NCI-H2227 (cell line): Measurements from ENCODE around the gene COL15A1.

Experiments
- DNase-seq: peaks from one replicate; lab custom pipeline; 2025; ENCODE audit not compliant: unreplicated experiment; lab: John Stamatoyannopoulos, UW

The COL15A1 gene

DNA sequence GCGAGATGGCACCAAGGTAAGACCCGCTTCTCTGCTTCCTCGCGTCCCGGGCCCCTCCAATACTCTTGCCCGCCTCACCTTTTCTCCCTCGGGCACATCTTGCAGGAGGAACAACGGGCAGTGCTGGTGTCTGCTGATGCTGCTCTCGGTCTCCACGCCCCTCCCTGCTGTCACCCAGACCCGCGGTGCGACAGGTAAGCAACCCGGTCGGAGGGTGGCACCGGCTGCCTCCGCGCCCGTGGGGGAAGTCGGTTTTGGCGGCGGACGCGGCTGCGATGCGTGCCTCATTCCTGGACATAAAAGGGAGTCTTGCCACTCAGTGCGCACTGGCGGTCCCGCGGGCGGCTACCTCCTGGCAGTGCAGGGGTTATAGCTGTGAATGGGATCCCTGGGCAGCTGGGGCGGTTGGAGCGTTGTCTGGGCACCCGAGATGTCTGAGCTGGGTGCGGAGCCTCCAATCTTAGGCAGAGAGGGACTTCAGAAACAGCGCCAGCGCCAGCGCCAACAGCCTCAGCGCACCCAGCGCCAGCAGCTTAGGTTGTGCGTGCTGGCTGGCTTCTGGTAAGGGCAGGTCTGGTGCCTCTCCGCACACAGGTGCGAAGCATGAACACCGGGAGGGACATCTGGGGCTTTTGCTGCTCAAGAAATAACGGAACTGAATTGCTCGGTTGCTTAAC is 488 bp downstream of the COL15A1 start:
- DNase-seq: peak; percentile 7

DNA sequence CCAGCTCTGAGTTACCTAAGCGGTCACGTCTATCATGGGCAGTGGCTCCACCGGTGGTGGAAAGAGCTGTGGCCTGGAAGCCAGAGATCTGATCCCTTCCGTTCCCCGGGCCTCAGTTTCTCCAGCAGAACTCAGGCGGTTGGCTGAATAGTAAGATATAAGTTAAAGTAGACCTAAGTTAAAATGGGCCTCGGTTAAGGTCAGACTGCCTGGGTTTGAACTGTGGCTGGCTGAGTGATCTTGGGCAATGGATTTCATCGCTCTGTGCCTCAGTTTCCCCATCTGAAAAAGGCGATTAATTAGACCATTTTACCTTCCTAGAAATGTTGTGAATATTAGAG is 997 bp downstream of the COL15A1 start:
- DNase-seq: no peak

DNA sequence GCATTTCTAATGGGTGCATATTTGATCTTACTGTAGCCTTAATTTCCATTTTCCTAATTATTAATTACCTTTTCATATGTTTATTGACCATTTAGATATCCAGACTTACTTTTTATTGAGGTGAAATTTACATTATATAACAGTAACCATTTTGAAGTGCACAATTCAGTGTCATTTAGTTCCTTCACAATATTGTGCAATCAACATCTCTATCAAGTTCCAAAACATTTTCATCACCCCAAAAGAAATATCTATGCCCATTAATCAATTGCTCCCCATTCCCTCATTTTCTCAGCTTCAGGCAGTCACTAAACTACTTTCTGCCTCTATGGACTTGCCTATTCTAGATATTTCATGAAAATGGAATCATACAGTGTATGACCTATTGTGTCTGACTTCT is 5.9 kb downstream of the COL15A1 start:
- DNase-seq: no peak

DNA sequence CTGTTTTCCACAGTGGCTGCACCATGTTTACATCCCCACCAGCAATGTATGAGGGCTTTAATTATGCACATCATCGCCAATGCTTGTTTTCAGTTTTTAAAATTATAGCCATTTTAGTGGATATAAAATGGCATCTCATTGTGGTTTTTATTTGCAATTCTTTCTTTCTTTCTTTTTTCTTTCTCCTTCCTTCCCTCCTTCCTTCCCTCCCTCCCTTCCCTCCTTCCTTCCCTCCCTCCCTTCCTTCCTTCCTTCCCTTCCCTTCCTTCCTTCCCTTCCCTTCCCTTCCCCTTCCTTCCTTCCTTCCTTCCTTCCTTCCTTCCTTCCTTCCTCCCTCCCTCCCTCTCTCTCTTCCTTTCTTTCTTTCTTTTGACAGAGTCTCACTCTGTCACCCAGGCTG is 6.6 kb downstream of the COL15A1 start:
- no peak for DNase-seq

DNA sequence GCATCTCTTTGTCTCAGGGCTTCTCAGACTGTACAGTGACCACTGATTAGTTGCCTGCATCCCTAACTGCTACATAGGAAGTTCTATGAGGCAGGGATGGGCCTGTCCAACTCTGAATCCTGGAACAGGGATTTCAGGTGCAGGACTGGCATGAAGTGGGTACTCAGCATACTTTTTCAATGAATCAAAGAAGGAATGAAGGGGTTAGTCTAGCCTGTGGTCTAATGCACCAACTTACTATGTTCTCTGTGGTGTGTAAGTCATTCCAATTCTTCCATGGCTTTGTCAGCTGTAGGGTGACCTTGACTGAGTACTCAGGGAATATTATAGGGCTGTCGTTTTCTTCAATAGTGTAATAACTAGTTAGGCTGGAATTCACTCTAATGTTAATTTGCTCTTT is 8.3 kb downstream of the COL15A1 start:
- no peak for DNase-seq

DNA sequence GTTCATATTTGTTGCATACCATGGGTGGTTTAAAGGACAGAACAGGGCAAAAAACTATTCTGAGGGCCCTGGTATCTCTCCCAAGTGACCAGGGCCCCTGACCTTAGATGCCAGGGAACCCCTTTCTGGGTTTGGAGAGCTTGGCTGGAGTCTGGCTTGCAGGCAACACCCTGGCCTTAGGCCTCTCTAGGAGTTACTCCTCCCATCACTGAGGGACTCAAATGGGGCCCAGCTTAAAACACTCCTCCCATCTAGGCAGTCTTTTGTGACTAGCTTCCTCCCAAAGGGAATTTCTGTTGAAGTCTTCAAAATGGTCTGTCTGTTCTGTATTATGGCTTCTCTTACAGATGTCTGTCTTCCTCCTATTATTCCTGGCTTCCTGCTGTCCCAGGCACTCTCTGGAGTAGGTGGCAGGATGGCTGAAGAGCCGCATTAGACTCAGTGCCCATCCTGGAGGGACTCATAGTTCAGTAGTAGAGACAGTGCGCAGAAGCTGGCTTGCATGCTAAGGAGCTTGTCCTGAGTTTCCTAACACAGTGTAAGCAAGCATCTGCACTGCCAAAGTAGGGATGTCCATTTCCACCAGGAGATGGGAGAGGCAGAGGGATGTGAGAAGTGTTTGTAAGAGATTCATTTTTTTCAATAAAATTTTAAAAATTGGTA is 10.0 kb downstream of the COL15A1 start:
- no peak for DNase-seq

DNA sequence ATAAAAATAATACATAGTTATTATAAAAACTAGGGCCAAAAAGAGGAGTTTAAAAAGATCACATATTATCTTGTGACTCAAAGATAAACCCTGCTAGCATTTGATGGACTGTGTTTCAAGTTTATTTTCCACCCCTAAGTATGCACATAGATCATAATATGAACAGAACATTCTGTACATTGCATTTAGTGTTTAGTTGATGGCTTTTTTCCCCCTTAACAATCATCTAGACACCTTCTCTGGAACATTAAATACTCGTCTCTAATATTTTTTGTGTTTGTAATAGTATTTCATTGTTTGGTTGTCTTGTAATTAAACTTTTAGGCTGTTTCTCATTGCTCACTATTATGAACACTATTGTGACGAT is 10.5 kb downstream of the COL15A1 start:
- DNase-seq: no peak

DNA sequence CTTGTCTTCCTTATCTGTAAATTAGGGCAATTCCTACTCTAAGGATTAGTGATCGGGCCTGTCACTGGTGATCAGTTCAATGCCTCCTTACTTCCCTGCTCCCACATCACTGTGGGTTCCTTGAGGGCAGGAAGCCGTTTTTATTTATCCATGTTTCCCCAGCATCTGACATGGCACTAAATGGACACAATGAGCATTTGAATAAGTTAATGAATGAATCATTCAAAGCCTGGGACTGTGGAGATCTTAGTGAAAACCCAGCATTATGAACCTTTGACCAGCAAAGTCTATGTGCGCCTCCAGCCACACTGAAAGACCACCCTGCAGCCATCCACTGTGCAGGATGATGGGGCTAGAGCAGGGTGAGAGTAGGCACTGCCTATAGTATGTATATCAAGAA is 11.6 kb downstream of the COL15A1 start:
- DNase-seq: no peak

DNA sequence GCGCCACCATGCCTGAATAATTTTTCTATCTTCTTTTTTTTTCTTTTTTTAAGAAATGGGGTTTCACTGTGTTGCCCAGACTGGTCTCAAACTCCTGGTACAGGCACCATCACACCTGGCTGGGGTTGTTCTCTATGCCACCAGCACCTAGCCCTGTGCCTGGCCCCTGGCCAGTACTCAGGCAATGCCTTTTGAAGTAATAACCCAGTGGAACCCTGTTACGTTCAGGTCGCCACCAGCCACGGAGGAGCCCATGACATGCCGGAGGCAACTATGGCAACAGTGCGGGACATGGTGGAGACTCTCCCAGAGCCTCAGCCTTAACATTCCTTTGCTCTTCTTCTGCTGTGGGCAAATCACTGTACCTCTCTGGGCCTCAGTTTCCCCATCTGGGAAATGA is 14.1 kb downstream of the COL15A1 start:
- no peak for DNase-seq

DNA sequence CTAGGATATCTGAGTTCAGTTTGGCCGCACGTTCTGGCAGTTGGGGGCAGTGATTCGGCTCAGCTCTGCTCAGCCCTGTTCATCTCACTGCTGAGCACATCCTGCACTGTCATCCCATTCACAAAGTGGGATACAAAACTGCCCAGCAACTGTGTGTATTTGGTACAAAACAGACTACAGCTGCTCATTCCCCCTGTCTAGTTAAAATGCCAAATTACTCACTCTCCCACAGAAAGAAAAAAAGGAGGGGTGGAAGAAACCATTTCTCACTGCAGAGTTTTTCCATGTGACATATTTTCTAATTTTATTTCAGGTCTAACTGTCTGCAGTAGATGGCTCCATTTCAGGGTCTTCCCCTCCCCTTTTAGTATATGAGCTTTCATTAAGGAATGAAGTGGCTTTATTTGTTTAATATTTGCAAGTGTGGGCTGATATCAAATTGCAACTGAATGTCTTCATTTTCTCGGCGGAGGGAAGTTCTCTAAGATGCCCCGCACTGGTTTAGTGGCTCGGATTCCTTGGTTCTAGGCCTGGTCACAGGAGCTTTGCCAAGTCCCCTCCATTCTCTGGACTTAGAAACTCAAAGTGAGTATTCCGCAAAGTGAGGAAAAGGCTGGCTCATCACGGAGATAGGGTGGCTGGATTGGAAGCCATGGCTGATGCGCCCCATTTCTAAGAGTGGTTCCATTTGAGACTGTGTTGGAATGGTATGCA is 14.7 kb downstream of the COL15A1 start:
- no peak for DNase-seq

DNA sequence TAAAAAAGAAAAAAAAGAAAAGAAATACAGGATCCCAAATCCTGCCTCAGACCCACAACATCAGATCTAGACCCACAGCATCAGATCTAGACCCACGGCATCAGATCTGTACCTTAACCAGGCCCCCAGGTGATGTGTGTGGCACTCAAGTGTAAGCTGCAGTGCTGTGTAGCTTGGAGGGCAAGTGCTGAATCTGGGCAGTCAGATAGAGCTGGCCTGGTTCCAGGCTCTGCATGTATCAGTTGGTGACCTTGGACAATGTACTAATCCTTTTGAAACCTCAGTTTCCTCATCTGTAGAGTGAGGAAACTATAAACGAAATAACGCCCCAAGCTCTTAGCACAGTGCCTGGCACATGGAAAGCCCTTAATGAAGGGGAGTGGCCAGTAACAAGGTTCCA is 16.7 kb downstream of the COL15A1 start:
- DNase-seq: no peak

DNA sequence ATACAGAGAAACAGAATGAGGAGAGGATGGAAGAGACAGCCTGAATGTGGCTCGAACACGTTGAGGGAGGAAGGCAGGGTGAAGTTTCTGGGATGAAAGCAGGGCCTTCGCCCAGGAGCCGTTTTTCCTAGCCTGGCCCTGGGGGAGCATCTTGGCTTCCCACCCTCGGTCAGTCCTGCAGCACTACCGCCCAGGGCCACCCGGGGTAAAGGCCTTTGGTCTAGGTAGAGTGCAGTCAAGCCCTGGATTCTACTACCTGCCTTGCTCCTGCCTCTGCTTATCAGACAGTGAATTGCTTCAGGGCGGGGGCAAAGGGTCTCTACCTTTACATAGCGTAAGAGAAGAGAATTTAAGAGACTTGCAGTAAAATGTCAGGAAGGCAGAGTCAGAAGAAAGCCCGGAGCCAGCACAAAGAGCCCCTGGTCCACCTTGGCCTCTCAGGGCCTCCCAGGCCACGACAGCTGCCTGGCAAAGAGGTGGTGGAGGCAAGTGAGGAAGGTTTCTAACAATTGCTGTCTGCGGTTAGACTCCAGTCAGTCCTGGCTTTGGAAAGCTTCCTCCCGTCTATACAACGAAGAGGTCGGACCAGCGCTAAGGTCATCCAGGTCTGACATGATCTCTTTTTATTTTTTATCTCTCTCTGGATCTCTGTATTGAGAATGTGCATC is 17.9 kb downstream of the COL15A1 start:
- no peak for DNase-seq

DNA sequence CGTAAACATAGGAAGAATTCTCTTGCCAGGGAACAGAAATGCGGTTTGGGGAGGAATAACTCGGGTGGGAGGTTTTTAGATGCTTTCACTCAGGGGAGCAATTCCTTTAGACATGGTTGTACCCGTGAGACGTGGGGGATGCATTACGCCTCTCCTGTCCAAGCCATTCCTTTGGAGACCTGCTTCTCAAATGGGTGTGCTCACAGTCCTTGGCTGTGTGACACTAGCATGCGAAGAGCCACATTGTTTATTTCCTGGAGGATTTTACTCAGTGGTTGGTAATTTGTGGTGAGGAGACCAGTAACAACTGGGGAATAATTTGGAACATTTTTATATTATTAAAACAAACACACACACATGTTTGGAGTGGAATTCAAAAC is 18.5 kb downstream of the COL15A1 start:
- no peak for DNase-seq

DNA sequence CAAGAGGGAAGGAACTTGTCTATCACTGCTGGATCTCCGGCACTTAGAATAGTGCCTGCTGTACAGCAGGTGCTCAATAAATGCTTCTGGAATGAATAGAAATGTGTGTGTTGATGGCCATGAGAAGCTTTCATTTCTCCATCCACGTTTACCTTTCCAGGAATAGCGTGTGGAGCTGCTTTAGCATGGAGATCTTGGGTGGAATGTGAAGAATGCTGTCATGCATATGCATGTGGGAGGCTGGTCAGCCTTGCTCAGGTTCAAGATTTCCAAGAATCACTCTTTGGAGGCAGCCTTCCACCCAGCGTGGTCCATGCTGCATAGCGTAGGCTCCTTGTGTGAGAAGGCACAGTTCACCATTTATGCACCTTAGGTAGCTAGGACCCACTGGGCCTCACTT is 19.2 kb downstream of the COL15A1 start:
- no peak for DNase-seq

DNA sequence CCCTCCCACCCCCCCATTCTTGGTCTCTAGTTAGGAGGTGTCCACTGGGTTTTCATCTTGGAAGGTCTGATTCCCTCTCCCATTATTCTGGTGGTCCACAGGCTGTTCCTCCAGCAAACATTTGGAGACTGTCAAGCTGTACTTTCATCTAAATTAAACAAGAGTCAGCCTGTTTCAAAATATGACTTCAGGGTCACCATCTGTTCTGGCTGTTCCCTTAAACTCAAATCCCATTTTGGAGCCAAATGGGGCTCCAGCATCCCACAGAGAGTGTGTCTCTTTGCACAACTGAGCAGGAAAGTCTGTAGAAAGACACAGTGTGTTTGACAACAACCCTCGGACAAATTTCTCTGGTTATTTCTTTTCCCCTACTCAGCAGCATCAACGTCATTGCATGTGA is 20.5 kb downstream of the COL15A1 start:
- no peak for DNase-seq

DNA sequence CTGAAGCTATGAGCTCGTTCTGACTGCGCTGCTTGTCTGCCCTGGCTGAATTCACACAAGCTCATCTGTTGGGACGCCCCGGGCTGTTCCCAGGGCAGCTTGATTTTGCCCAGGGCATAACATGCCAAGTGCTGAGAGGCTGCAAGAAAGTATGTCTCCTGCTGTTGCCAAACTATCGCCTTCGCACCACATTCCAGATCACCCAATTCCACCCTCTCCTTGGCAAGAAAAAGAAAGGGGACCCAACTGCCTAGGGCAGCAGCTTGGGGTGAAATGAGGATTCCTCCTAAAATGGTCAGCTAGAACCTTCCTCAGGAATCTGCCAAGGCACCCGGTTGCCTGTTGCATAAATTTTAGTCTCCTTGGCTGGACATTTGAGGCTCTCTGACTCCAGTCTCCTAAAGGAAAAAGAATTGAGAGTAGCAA is 21.2 kb downstream of the COL15A1 start:
- no peak for DNase-seq

DNA sequence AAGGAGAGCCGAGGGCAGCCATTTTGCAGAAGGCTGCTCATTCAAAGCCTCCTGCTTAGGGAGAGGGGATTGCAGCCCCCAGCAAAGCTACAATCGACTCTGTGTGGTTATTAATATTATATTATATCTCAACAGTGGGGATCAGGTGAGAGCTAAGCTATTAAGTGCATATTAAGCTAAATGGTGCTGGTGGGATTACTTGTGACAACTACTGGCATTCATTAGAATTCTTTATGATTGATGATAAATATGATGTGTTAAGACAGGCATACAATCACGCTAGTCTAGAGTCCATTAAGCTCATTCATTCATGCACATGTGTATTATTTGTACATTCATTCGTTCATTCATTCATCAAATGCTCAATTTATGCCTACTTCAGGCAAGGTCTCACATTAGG is 23.0 kb downstream of the COL15A1 start:
- no peak for DNase-seq

DNA sequence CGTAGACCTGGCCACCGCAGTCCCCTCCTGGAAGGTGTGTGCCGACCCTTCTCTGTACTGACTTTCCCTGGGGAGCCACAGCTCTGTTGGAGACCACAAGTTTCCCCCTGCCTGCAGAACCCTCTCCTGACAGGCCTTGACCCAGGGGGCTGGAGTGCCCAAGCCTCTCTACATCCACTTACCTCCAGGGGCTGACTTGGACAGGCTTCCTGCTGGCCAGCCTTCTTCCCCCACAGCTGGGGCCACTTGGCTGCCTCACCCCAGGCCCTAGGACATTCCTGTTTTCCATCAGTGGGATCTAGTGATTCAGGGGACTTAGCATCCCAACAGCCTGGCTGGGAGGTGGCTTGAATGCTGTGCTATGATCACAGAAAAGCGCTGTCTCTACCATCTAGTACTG is 23.6 kb downstream of the COL15A1 start:
- DNase-seq: no peak

DNA sequence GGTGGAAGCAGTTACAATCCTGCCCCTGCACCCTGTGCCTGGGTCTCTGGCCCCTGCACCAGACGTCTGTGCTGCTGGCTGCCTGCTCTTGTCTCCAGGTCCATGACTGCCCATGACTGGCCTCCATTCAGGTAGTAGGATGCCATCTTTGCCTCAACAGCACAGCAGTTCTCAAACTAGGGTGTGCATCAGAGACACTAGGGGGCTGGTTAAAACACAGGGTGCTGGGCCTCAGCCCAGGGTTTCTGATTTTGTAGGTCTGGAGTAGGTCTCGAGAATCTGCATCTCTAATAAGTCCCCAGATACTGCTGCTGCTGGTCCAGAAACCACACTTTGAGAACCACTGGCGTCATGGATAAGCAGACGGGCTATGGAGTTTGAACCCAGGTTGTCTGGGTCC is 24.0 kb downstream of the COL15A1 start:
- no peak for DNase-seq

DNA sequence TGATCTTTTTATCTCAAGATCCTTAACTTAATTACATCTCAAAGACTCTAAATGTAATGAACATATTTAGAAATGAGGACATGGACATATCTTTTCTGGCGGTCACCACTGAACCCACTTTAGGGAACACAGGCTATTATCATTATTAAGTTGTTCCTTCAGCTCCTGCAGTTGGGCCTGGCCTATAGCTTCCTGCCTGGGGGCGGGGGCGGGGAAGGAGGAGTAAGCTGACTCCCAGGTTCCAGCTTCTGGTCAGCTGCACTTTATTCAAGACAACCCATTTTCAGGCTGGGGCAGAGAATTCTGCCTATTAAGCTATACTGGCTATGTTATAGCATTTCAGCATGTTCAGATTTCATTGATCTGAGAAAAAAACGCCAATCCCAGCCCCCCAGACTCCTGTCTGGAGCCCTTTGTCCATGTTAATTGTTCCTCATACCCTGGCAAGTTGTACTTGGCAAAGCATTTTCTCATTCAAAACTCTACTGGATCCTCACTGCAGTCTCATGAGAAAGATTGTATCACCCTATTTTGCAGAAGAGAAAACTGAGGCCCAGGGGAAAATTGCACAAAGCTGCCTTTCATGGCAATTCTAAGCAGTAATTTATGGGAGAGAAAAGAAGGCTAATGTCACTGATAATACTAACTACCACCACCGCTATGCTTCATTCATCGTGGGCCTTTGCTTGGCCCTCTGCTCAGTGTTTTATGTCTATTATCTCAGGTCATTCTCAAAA is 25.1 kb downstream of the COL15A1 start:
- DNase-seq: no peak

DNA sequence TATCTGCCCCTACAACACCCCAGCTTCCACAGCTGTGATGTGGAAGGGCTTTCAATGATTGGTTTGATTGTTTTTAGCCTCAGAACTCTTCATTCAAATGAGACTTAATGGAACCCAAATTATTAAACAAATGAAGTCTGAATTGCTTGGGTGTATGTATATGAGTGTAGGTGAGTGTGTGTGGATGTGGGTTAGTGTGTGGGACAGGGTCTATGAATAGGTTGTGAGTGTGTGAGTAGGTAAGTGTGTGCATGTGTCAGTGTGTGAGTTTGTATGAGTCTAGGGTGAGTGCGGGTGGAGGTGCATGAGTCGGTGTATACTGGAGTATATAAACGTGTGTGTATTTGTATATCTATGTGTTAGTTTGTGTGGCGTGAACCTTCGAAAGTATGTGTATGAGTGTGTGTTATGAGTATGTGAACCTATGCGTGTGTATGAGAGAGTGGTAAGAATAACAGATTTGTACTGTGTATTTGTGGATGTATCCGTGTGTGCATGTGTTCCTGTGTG is 26.9 kb downstream of the COL15A1 start:
- no peak for DNase-seq
